HL-60 (cell line): Measurements from ENCODE around the gene UBE2J2.

Experiments
- DNase-seq, 2 experiments: peaks; one replicate each; pipeline ENCODE4 v3.0.0-alpha.2; 2010 to 2020; ENCODE audit warnings: low read depth in 1 of 2, low spot score in 1 of 2
- H3K27ac ChIP-seq: fragments of 250-450 bp; sonication (Bioruptor Pico); replicated peaks from 2 replicates; pipeline ENCODE4 v1.5.1; 2020; ENCODE audit warnings: mild to moderate bottlenecking, moderate library complexity
- H3K27me3 ChIP-seq: fragments of 250-450 bp; sonication (Bioruptor Pico); 2 replicates; pipeline ENCODE4 v1.5.1; 2021; ENCODE audit warnings: mild to moderate bottlenecking, moderate library complexity; ENCODE audit not compliant: insufficient read depth, poor library complexity, severe bottlenecking
- H3K4me3 ChIP-seq: replicated peaks from 2 replicates; pipeline ENCODE4 v1.5.1; 2011; ENCODE audit warnings: mild to moderate bottlenecking, control low read depth, low read length; ENCODE audit not compliant: insufficient read depth
- CTCF ChIP-seq: IDR thresholded peaks from one replicate; pipeline ENCODE4 v1.5.1; 2011; ENCODE audit warnings: low read length, control low read depth, inconsistent platforms; ENCODE audit not compliant: insufficient read depth
- GABPA ChIP-seq: IDR thresholded peaks from 2 replicates; pipeline ENCODE4 v1.6.1; 2012; ENCODE audit warnings: low read depth
- POLR2AphosphoS5 ChIP-seq: IDR thresholded peaks from 2 replicates; pipeline ENCODE4 v1.6.1; 2012; ENCODE audit warnings: low read depth
- REST ChIP-seq: IDR thresholded peaks from 2 replicates; pipeline ENCODE4 v1.6.1; 2012; ENCODE audit warnings: low read depth; ENCODE audit not compliant: insufficient replicate concordance
- SPI1 ChIP-seq: IDR thresholded peaks from 2 replicates; pipeline ENCODE4 v1.6.1; 2012; ENCODE audit warnings: low read depth, mild to moderate bottlenecking, borderline replicate concordance

UBE2J2 gene

GRCh38 chr1:1286313-1287261 is 12.9 kb upstream of the UBE2J2 start:
- no peak for TF ChIP-seq SPI1
- TF ChIP-seq POLR2AphosphoS5, result no peak
- TF ChIP-seq REST, result no peak
- TF ChIP-seq GABPA, result no peak
- TF ChIP-seq CTCF, result no peak
- no peak for DNase-seq
- Histone ChIP-seq H3K4me3 (no peak overlapping the region), H3K27me3 (no peaks in the 10 kb centered on the region), H3K27ac (no peak overlapping the region)

GRCh38 chr1:1285611-1286311 is 12.1 kb upstream of the UBE2J2 start:
- Histone ChIP-seq H3K4me3 (no peak overlapping the region), H3K27me3 (no peaks in the 10 kb centered on the region), H3K27ac (no peak overlapping the region)
- TF ChIP-seq CTCF (no peak), REST (no peak), SPI1 (no peak), GABPA (no peak), POLR2AphosphoS5 (no peak)
- no peak for DNase-seq

- no peak overlapping the region for H3K27ac ChIP-seq
- DNase-seq, result no peak
- H3K27me3 ChIP-seq, result no peaks in the 10 kb centered on the region
- no peak for TF ChIP-seq SPI1
- TF ChIP-seq GABPA, result no peak
- TF ChIP-seq CTCF, result no peak
- TF ChIP-seq REST, result no peak
- no peak for TF ChIP-seq POLR2AphosphoS5
- H3K4me3 ChIP-seq, result no peak overlapping the region
These were observed 11.5 kb upstream of the UBE2J2 start for GRCh38 chr1:1285102-1285571.
